NCI-H1092 (cell line): ENCODE data around the gene IMP3.

ENCODE experiments used
- DNase-seq: peaks from one replicate; lab custom pipeline; 2025; lab: John Stamatoyannopoulos, UW

The IMP3 gene

DNA sequence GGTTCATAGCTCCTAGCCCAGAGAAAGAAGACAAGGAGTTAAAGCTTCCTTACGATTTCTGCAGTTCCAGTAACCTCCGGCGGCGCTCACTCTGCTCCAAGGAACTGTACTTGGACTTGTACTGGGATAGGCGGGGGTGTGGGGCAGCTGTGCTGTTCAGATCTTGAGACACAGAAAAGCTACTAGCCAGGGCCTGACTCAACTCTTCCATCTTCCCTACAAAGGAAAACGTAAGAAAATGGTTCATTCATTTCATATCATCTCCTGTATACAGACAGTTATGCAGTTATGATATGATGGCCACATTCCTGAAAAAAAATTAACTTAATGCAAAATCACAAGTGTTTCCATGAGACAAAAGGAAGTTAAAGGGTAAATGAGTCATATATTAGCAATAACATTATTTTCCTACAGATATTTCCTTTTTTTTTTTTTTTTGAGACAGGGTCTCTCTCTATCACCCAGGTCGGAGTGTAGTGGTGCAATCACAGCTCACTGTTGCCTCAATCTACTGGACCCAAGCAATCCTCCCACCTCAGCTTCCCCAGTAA lies 19.1 kb downstream of the IMP3 start:
- DNase-seq = no peak

DNA sequence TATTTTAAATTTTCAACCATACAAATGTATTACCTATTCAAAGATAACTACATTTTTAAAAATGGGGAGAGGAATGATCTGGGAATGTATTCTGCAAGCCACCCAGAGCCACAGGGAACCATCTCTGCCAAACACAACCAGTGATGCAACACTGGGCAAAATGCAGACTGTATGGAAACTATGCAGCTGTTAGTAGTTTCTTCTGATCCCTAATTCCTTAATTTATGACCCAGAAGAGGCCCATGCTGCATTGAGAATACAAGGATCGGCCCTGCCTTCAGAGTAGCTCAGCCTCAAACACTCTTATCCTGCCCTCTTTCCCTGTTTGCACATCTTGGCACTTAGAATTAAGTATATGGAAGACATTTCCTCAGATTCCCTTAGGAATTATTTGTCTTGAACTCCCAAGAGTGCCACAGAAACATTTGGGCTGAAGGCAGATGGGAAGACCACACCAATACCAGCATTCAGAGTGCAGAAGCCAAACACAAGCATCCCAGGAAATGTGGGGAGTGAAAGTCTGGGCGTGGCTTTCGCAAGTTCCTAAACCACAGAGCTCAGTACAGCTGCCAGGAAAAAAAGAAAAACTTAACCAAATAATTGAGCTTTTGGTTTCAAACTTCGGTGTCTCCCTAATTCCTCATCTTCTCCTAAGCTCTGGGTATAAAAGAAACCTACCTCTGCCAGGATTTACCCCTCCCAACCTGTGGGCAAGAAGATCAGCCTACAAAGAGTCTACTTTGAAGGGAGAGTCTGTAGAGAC lies 19.8 kb downstream of the IMP3 start:
- DNase-seq = no peak

DNA sequence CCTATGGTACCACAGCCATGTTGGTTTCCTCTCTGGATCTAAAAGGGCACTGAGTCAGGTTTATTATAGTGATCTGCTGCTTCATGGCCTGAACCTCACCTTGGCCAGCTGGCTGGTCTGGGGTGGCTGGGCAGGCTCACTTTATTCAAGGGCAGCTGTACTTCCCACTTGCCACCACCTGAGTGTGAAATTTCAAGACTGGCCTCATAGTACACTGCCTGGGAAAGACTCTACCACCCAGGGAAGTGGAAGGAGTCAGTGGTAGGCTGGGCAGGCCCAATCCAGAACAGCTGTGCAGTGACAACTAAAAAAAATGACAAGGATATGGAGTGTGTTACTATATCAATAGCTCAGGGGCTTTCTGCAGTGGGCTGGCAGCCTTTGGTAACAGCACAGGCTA lies 23.3 kb downstream of the IMP3 start:
- DNase-seq = no peak

DNA sequence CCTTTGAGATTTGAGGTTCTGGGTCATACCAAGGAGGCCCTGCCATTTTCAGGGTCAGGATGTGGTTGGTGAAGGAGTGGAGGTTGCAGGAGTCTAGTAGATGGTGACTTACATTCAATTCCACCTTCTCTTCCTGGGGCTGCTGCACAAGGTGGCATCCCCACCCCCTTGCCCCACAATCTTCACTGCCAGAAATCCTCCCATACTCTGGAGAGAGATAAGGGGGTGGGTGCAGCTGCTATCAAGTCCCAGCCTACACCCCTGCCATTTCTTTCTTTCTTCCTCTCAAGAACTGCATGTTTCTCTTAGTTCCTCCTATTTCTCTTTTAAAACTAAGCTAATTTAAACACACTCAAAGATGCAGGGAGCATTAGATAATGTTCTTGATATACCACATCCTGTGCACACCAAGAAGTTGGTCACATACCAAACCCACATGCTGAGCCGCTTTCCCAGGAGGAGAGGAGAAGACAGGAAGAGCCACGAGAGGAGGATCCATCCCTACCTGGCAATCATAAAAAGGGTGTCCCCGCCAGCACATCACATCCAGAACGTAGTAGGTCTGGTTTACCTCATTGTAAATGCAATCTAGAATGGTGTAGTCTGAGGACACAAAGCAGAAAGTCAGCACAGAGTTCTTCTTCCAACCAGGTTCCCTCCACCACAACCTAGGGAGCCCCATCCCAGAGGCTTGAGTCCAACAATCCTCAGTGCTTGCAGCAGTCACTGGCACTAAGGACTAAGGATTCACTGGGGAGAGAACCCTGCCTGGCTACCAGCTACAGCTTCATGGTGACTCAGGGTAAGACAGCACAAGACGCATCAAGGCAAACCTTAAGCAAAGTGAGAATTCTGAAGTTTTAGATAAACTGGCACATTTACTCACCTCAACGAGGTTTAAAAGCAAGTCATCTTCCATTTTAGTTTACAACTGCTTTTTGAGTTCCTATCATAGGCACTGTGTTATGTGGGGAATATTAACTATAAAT lies 33.0 kb downstream of the IMP3 start:
- DNase-seq = no peak

DNA sequence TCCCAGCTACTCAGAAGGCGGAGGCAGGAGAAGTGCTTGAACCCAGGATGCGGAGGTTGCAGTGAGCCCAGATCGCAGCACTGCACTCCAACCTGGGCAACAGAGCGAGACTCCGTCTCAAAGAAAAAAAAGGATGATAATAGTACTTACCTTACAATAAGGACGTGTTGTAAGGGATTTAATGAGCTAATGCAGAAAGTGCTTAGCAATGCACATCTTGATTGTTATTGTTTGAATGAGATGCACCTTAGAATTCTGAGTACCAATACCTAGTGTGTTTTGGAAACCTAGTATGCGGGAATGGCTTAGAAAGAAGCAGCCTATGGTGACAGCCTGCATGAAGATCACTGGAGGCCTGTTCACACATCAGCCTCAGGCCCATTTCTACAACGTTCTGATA lies 34.0 kb downstream of the IMP3 start:
- no peak for DNase-seq

DNA sequence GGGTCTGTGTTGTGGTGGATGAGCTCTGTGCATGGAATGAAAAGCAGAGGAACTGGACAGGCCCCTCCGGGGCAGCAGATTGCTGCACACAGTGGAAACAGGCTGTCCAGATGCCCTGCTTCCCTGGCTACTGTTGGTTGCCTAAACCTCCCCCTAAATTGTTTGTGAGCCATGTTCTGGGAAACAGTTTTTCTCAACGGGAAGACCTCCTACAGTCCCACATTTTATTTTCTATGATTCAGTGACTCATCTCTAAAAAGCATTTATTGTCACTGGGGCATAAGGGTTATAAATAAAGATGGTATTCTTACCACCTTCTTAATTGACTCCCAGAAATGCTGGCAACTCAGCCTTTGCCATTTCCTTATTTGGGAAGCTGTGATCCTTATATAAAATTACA lies 40.6 kb downstream of the IMP3 start:
- DNase-seq = no peak

DNA sequence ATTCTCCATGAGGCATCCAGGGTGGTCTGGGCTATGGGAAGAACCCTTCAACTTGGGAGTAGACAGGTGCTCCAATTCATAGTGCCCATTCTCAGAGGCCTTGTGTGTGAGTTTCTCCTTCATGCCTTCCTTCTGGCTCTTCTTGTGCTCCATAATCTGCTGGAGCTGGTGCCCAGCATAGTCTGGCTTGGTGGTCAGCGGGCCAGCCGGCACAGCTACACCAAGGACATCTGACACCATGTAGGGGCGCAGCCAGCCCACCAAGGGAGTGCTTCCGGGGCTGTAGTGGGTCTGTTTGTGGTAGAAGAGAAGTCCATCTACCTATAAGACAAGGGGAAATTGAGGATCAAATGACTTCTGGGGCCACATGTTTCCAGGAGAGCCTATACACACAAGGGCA lies 41.7 kb downstream of the IMP3 start:
- DNase-seq = no peak

DNA sequence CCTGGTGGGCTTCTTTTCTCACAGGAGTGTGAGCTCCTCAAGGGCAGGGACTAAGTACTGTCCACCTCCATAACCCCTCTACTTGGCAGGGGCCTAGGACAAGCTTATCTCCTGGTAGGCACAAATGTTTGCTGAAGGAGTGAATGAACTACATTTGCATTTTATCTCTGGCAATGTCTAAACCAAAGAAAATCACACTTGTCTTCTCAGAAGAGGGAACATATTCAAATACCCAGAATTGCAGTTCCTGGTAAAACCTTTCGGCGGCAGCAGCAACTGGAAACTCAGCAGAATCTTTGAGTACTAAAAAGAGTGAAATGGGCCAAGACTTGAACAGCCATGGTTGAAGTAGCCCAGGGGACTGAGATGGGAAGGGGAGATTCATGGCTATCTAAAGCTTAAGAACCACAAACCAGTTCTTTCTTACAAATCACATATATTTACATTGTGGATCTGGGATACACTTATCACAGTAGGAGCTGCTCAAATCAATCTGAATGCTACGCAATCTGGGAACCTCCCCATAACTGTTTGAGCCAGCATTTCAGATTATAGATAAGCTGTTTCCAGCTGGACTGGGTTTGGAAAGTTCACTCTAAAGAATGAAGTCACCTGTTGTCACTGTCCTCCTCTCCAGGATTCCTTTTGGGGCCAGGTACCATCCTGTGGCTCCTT lies 42.2 kb downstream of the IMP3 start:
- DNase-seq = no peak

DNA sequence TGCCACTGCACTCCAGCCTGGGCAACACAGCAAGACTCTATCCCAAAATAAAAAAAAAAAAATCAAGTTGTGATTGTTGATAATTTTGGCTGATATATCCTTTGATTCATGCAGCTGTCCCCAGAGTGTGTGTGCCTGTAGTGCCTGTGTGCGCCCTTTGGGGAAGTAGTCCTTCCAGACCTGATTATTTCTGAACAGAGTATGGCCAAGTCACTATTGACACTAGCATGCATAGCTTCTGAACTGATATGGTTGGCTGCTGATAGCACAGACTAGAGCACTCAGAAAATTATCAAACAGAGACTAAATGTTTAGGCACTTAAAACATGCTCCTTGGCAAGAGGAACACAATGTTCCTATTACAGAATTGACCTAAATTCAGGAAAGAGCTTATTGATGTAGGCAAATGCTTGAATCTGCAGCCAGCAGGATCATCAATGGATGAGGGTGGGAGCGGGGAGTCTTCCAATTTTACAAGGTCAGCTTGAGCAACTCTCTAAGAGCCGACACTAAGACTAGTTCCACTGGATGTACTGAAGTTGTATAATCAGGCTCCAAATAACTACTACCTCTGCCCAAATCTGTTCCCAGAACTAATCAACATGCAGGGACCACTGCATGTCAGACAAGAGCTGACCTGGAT lies 43.2 kb downstream of the IMP3 start:
- DNase-seq = no peak

DNA sequence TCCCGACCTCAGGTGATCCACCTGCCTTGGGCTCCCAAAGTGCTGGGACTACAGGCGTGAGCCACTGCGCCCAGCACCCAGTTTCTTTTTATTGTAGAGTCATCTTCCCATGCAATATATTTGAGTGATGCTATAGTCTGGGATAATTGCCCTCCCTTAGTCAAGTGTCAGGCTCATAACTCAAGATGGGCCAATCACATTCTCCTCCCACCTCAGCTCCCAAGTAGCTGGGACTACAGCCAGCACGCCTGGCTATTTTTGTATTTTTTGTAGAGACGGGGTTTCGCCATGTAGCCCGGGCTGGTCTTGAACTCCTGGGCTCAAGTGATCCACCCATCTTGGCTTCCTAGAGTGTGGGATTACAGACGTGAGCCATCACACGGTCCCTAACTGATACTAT lies 45.7 kb downstream of the IMP3 start:
- no peak for DNase-seq

DNA sequence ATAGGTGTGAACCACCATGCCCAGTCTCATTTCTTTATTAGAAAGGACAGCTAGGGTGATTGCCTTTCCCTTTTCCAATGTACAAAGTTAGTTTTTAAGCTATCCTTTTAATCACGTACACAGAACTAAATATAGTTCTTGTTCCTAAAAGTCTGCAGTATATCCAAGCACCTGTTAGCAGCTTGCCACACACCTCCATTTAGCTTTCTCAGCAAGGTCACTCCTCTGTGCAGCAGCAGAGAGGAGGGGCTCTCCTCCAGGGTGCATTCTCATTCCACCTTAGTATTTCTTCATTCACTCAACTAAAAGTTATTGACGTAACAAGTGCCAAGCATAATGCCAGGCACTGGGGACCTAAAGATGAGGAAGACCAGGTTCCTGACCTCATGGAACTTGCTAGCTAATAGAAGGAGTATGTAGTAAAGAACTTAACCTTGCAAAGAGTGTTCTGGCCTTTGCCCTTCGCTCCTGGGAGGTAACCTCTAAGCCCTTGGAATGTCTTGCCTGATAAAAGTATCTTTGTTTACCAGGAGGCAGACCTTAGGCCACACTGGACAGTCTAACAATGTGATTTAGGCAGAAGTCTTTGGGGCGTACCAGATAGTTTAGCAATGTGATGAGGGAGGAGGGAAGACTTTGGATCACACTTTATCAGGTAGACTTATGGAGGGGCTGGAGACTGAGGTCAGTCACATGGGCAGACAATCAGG lies 48.2 kb downstream of the IMP3 start:
- no peak for DNase-seq

DNA sequence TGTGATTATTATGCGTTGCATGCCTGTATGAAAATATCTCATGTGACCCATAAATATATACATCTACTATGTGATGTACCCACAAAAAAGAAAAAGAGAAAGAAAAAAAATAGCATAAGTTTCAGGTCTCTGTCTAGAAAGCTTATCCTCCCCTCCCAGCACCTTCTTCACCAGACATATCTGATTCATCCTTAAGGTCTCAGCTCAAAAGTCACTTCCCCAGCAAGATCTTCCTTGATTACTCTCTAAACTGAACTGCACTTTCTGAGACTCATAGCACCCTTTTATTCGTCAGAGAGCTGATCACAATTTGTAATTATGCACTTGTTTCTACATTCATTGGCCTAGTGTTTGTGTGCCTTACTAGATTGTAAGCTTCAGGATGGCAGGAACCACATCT lies 49.8 kb downstream of the IMP3 start:
- no peak for DNase-seq
